NCI-H2081 (cell line): ENCODE results near the gene TMEM51.
"Not testable (repeated sequence)": the region's sequence is repeated elsewhere in the genome, so short reads cannot be mapped to it uniquely, and the experiment has no call there.

Experiments
- DNase-seq, 2 experiments: peaks; one replicate each; lab custom pipeline; 2025; lab: John Stamatoyannopoulos, UW

The TMEM51 gene

GRCh38 chr1:15154480-15155036 is 1.0 kb downstream of the TMEM51 start:
- no peak for DNase-seq

- no peak for DNase-seq
Observed at GRCh38 chr1:15155191-15155590, 1.6 kb downstream of the TMEM51 start.

GRCh38 chr1:15155888-15156741 is 2.6 kb downstream of the TMEM51 start:
- no peak for DNase-seq

DNA sequence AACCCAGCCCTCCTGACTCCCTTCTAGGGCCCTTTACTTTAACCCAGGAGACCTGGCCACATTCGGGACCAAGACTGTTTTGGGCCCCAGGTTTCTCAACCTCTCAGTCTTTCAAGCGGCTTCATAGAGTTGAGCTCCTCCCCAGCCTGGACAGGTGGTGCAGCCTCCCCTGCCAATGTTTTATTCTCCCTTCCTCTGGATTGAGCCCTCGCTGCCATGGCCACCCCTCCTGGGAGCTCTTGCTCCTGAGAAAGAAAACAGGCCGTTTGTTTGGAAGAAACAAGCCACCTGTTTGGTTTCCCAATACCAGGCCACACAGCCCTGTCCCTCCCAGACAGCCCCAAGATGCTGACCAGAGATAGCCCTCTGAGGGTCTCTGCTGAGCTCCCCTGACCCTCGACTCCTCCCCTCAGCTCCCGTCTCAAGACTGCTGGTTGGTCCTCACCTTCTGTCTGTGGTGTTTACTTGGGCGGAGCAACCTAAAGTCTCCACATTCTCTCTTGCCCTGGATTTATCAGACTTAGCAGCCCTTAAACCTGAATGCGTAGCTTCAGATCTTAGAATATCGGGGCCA is 3.3 kb downstream of the TMEM51 start:
- no peak for DNase-seq

GRCh38 chr1:15157524-15158399 is 4.2 kb downstream of the TMEM51 start:
- no peak for DNase-seq

- DNase-seq: no peak
Observed at GRCh38 chr1:15158506-15159165, 5.1 kb downstream of the TMEM51 start.

GRCh38 chr1:15159166-15159555 is 5.6 kb downstream of the TMEM51 start:
- DNase-seq: no peak

DNA sequence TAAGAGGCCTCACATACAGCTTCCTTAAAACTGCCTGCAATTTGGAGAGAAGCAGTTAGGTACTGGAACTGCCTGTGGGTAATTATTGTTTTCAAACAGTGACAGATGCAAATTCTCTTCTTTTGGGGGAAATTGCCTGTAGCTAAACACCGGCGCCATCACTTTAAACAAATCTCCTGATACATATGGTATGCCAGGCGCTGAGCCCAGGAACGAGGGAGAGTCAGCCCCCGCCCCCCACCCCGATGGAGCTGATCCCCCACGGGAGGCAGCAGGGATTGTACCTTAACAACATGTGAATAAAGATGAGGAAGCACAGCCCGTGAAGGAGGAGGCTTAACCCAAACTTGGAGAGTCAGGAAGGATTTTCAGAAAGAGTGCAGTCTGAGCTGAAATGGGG is 7.1 kb downstream of the TMEM51 start:
- DNase-seq: peak in 1 of 2 experiments; percentile 10

DNA sequence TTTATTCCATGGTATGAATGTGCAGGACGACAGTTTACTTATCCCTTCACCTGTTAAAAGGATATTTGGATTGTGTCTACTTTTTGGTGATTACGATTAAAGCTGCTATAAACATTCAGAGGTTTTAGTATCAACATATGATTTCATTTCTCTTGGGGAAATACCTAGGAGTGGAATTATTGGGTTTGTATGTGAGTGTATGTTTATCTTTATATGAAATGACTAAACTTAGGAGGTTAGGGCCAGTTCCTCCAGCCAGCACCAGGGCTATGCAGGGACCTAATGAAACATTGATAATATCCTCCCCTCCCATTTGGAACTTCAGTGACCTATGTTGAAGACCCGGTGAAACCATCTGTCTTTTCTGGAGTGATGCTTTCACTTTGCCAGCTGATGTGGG is 13.8 kb downstream of the TMEM51 start:
- no peak for DNase-seq

DNA sequence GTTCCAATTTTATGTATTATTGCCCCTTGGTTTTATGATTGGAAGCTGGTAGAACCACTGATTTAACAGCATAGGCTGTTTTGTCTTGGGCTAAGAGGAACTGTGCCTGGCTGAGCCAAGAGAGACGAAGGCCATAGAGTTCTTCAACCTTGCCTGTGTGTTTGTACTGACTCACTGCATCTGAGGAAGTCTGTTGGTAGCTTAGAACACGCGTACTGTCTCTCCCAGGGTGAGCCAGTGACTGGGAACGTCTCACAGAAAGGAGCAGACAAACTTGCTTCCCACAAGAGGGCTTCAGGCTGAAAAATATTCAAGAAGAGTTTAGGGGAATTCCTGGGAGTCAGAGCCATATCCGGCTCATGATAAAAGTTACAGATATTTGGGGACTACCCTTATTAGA is 14.9 kb downstream of the TMEM51 start:
- no peak for DNase-seq

GRCh38 chr1:15170071-15170470 is 16.5 kb downstream of the TMEM51 start:
- DNase-seq: no peak

DNA sequence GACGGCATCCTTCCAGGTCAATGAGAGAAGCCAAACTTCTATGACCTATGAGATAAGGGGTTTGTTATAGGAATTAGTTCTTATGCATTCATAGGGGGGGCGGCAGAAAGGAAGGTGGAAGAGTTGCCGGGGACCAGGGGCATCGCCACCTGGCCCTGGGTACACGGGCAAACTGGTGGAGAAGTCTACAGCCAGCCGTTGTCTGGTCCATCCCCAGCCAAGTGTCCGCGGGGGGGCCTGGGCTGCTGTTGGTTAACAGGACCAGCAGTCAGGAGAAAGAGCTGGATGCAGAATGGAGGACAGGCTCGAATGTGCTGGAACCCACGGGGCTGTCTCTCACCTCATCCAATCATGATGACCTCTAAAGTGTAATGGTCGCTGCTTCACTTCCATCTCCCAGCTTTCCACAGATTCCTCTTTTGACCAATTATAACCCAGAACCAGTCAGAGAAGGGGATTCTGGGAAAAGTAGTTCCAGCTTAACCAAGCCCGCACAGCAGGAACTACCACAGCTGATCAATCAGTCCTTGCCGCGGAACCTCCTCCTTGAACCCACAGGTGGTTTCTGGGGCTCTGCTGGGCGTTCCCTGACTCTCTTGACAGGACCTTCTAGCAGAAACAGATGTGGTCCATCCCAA is 17.8 kb downstream of the TMEM51 start:
- DNase-seq: no peak

- DNase-seq: no peak
Observed at GRCh38 chr1:15172405-15173259, 19.1 kb downstream of the TMEM51 start.

- DNase-seq: no peak
Observed at GRCh38 chr1:15173863-15174614, 20.5 kb downstream of the TMEM51 start.

DNA sequence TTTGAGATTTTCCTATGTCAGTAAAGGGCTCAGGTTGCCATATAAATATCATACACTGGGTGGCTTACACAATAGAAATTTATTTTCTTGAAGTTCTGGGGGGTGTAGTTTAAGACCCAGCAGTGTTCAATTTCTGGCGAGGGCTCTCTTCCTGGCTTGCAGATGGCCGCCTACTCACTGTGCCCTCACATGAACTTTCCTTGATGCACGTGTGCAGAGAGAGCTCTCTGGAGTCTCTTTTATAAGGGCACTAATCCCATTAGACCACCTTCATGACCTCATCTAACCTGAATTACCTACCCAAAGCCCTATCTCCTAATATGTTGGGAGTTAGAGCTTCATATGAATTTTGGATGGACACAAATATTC is 21.1 kb downstream of the TMEM51 start:
- no peak for DNase-seq

DNA sequence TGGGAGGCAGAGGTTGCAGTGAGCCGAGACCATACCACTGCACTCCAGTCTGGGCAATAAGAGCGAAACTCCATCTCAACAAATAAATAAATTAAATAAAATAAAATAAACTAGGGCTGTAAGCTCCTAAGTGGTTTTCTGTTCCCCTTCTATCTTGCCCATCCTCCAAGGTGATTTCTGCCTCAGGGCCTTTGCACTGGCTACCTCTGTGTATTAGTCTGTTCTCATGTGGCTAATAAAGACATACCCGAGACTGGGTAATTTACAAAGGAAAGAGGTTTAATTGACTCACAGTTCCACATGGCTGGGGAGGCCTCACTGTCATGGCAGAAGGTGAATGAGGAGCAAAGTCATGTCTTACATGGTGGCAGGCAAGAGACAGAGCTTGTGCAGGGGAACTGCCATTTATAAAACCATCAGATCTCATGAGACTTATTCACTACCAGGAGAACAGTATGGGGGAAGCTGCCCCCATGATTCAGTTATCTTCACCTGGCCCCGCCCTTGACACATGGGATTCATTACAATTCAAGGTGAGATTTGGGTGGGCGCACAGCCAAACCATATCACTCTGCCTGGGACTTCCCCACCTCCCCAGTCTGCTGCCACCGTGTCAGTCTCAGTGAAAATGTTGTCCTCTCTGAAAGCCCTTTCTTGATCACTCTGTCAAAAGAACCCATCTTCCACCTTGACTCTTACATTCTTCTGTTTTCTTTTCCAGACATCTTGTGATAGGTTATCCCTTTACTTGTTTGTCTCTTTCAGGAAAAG is 22.0 kb downstream of the TMEM51 start:
- not testable (repeated sequence) for DNase-seq

- DNase-seq: no peak
Observed at GRCh38 chr1:15176120-15176519, 22.6 kb downstream of the TMEM51 start.

- no peak for DNase-seq
Observed at GRCh38 chr1:15176898-15177665, 23.5 kb downstream of the TMEM51 start.
